Suprapubic skin (tissue), 4 donors: ENCODE results near the gene ASTN2. TPM values are rescaled to one million over a fixed set of nuclear protein-coding genes. Genes with fewer than 3 reads are reported as not detected.

Experiments used
- DNase-seq, 2 donors: peaks; one replicate each; pipeline ENCODE4 v3.0.0-alpha.2; 2019; ENCODE audit warnings: low spot score in 2 of 2
- H3K27ac ChIP-seq: fragments of 200-600 bp; sonication (generic); one replicate; pipeline ENCODE4 v1.5.1; 2019
- H3K27me3 ChIP-seq: fragments of 200-600 bp; sonication (generic); one replicate; pipeline ENCODE4 v1.5.1; 2019
- H3K36me3 ChIP-seq: fragments of 200-600 bp; sonication (generic); one replicate; pipeline ENCODE4 v1.5.1; 2019
- H3K4me1 ChIP-seq: fragments of 200-600 bp; sonication (generic); one replicate; pipeline ENCODE4 v1.5.1; 2019
- H3K4me3 ChIP-seq: fragments of 200-600 bp; sonication (generic); one replicate; pipeline ENCODE4 v1.5.1; 2019; ENCODE audit warnings: mild to moderate bottlenecking
- H3K9me3 ChIP-seq: fragments of 200-600 bp; sonication (generic); one replicate; pipeline ENCODE4 v1.5.1; 2019
- CTCF ChIP-seq, 2 donors: fragments of 200-600 bp in 1 of 2; fragments of 450-650 bp in 1 of 2; sonication (generic) in 1 of 2; IDR thresholded peaks; one replicate each; pipeline ENCODE4 v1.5.1; 2016 to 2019; ENCODE audit warnings: antibody characterized with exemption in 2 of 2, mild to moderate bottlenecking in 1 of 2, moderate library complexity in 1 of 2
- EP300 ChIP-seq: sonication (generic); formaldehyde crosslinking; IDR thresholded peaks from one replicate; pipeline ENCODE4 v1.6.1; 2017; ENCODE audit warnings: antibody characterized with exemption
- POLR2A ChIP-seq, 2 donors: fragments of 450-650 bp; IDR thresholded peaks; one replicate each; pipeline ENCODE4 v1.6.1; 2017; ENCODE audit warnings: antibody characterized with exemption in 2 of 2, mild to moderate bottlenecking in 2 of 2, moderate library complexity in 2 of 2
- POLR2AphosphoS5 ChIP-seq, 3 donors: sonication (generic); formaldehyde crosslinking; IDR thresholded peaks; one replicate each; pipeline ENCODE4 v1.6.1; 2017; ENCODE audit warnings: antibody characterized with exemption in 3 of 3
- WGBS: methylation state at CpG from one replicate; pipeline ENCODE4 v1.1.5; 2018; 5-methylcytosine and 5-hydroxymethylcytosine counted together
- total RNA-seq, 4 donors: library from RNA; depleted of rRNA; stranded (reverse); fragments of >200 nt; gene quantifications; one replicate each; pipeline ENCODE4 v1.1.0, GENCODE V29; 2016

ASTN2 gene
- total RNA-seq, 4 donors from 2014 or later = 2.0 to 6.9 (median 3.8) TPM

GRCh38 chr9:116471944-116472506 lies 942.8 kb downstream of the ASTN2 start:
- WGBS = 87% methylated on average over 7 of the region's 7 CpGs
- Histone ChIP-seq H3K4me1 (no peaks in the 10 kb centered on the region), H3K36me3 (no peaks in the 10 kb centered on the region), H3K27me3 (no peaks in the 10 kb centered on the region), H3K4me3 (no peak overlapping the region), H3K27ac (no peak overlapping the region), H3K9me3 (no peaks in the 10 kb centered on the region)
- TF ChIP-seq POLR2A (IDR thresholded peaks at IDR 0.05) = no peak
- TF ChIP-seq POLR2AphosphoS5 (IDR thresholded peaks at IDR 0.05) = no peak
- TF ChIP-seq EP300 = no peak
- no peak for TF ChIP-seq CTCF (IDR thresholded peaks at IDR 0.05)
- DNase-seq = no peak

- H3K27ac ChIP-seq = no peak overlapping the region
- 30% methylated on average over 7 of the region's 7 CpGs for WGBS
- no peak overlapping the region for H3K4me3 ChIP-seq
- H3K9me3 ChIP-seq = no peaks in the 10 kb centered on the region
- TF ChIP-seq EP300 (no peak), POLR2A (IDR thresholded peaks at IDR 0.05) (no peak), POLR2AphosphoS5 (IDR thresholded peaks at IDR 0.05) (no peak)
- H3K27me3 ChIP-seq = no peaks in the 10 kb centered on the region
- no peak for DNase-seq
- no peaks in the 10 kb centered on the region for H3K36me3 ChIP-seq
- no peaks in the 10 kb centered on the region for H3K4me1 ChIP-seq
Observed at GRCh38 chr9:116471093-116471906, 943.6 kb downstream of the ASTN2 start.

- no peaks in the 10 kb centered on the region for H3K9me3 ChIP-seq
- no peak overlapping the region for H3K4me3 ChIP-seq
- no peak for DNase-seq
- TF ChIP-seq CTCF (IDR thresholded peaks at IDR 0.05) (no peak), EP300 (no peak), POLR2A (IDR thresholded peaks at IDR 0.05) (no peak), POLR2AphosphoS5 (IDR thresholded peaks at IDR 0.05) (no peak)
- no peaks in the 10 kb centered on the region for H3K4me1 ChIP-seq
- no peaks in the 10 kb centered on the region for H3K27me3 ChIP-seq
- no peaks in the 10 kb centered on the region for H3K36me3 ChIP-seq
- H3K27ac ChIP-seq = no peak overlapping the region
- 77% methylated on average over 8 of the region's 8 CpGs for WGBS
Observed at GRCh38 chr9:116468793-116469527, 945.9 kb downstream of the ASTN2 start.

- no peak for DNase-seq
- 63% methylated on average over 1 of the region's 1 CpG for WGBS
- TF ChIP-seq POLR2A (IDR thresholded peaks at IDR 0.05) = no peak
- TF ChIP-seq CTCF (IDR thresholded peaks at IDR 0.05) = no peak
- TF ChIP-seq POLR2AphosphoS5 (IDR thresholded peaks at IDR 0.05) = no peak
- no peak for TF ChIP-seq EP300
Observed at GRCh38 chr9:116468369-116468768, 946.5 kb downstream of the ASTN2 start.

GRCh38 chr9:116467740-116468351 lies 947.0 kb downstream of the ASTN2 start:
- no peak overlapping the region for H3K4me3 ChIP-seq
- H3K9me3 ChIP-seq = no peaks in the 10 kb centered on the region
- WGBS = 80% methylated on average over 3 of the region's 3 CpGs
- H3K36me3 ChIP-seq = no peaks in the 10 kb centered on the region
- H3K27ac ChIP-seq = no peak overlapping the region
- no peaks in the 10 kb centered on the region for H3K27me3 ChIP-seq
- H3K4me1 ChIP-seq = no peaks in the 10 kb centered on the region
- TF ChIP-seq POLR2A (IDR thresholded peaks at IDR 0.05) (no peak), EP300 (no peak), CTCF (IDR thresholded peaks at IDR 0.05) (no peak), POLR2AphosphoS5 (IDR thresholded peaks at IDR 0.05) (no peak)
- DNase-seq = no peak

More at GRCh38 chr9:116468369-116468768, 946.5 kb downstream of the ASTN2 start:
- no peaks in the 10 kb centered on the region for H3K9me3 ChIP-seq
- H3K27ac ChIP-seq = no peak overlapping the region
- H3K36me3 ChIP-seq = no peaks in the 10 kb centered on the region
- no peaks in the 10 kb centered on the region for H3K4me1 ChIP-seq
- no peak overlapping the region for H3K4me3 ChIP-seq
- no peaks in the 10 kb centered on the region for H3K27me3 ChIP-seq
